GM20000 (cell line): ENCODE results near the gene PALD1.
A peak's percentile ranks its signal among the peaks of the same experiment; 100 is the strongest.

Experiments
- DNase-seq: peaks from one replicate; pipeline ENCODE4 v3.0.0; 2012; ENCODE audit warnings: low spot score
- TF ChIP-seq, protein P1 (sequence below): IDR thresholded peaks from 2 replicates; pipeline ENCODE4 v1.5.1; 2012; ENCODE audit warnings: mild to moderate bottlenecking, control low read depth; ENCODE audit errors: extremely low read depth, missing control alignments

The PALD1 gene

DNA sequence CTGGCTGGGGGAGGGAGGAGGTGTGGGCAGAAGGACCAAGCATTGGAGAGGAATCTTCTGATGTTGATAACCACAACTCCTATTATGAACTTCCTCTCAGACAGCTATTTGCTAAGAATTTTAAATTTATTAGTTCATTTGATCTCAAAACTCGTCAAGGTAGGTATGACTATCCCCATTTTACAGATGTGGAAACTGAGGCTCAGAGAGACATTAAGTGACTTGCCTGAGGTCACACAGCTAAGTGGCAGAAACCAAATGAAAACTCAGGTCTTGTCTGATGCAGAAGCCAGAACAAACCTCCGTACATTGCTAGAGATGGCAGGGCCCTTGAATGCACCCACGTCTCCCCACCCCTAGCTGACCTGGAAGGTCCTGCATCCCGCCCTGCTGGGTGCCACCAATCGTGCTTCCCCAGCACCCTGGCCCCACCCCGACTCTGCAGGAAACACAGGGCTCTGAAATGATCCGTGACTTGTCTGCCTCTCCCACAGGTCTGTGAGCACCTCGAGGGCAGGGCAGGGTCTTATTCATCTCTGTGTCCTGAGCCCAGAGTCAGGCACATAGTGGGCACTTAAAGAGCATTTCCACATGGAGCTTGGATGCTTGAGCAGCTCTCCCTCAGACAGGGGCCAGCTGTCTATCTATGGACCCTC is 5.6 kb upstream of the PALD1 start:
- no peak for DNase-seq
- TF ChIP-seq, protein P1, sequence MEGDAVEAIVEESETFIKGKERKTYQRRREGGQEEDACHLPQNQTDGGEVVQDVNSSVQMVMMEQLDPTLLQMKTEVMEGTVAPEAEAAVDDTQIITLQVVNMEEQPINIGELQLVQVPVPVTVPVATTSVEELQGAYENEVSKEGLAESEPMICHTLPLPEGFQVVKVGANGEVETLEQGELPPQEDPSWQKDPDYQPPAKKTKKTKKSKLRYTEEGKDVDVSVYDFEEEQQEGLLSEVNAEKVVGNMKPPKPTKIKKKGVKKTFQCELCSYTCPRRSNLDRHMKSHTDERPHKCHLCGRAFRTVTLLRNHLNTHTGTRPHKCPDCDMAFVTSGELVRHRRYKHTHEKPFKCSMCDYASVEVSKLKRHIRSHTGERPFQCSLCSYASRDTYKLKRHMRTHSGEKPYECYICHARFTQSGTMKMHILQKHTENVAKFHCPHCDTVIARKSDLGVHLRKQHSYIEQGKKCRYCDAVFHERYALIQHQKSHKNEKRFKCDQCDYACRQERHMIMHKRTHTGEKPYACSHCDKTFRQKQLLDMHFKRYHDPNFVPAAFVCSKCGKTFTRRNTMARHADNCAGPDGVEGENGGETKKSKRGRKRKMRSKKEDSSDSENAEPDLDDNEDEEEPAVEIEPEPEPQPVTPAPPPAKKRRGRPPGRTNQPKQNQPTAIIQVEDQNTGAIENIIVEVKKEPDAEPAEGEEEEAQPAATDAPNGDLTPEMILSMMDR = no peak

DNA sequence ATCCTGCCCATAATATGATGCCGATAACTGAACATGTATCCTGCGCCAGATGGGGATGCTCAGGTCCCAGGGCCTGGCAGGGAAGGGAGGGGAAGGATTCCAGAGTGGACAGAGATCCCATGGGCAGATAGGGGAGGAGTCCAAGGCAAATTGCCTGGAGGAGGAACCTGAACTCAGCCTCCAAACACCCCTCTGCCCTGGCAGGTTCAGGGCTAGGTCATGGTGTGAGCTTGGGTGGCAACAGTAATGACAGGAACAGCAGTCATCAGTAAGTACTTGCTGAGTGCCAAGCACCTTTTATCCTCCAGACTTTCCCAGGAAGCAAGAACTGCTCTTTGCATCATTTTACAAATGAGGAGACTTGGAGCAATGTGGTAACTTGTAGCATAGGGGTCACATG is 3.8 kb upstream of the PALD1 start:
- no peak for DNase-seq
- TF ChIP-seq, protein P1 = no peak

DNA sequence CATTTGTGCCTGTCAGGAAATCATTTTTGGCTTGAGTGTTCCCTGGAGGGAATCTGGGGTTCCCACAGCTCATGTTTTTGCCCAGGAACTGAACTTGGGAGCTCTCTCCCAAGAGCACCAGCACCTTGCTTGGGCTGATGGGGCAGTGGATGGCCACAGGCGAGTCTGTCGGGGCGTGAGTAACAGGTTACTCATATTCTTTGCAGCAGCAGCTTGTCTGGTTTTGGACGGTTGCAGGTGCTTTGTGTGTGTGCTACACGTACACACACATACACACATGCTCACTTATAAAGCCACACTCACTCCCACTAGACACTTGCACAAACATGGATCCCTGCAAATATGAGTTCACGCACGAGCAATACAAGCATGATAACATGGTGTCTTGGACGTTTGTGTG is 2.9 kb upstream of the PALD1 start:
- TF ChIP-seq, protein P1 = no peak
- DNase-seq = no peak

DNA sequence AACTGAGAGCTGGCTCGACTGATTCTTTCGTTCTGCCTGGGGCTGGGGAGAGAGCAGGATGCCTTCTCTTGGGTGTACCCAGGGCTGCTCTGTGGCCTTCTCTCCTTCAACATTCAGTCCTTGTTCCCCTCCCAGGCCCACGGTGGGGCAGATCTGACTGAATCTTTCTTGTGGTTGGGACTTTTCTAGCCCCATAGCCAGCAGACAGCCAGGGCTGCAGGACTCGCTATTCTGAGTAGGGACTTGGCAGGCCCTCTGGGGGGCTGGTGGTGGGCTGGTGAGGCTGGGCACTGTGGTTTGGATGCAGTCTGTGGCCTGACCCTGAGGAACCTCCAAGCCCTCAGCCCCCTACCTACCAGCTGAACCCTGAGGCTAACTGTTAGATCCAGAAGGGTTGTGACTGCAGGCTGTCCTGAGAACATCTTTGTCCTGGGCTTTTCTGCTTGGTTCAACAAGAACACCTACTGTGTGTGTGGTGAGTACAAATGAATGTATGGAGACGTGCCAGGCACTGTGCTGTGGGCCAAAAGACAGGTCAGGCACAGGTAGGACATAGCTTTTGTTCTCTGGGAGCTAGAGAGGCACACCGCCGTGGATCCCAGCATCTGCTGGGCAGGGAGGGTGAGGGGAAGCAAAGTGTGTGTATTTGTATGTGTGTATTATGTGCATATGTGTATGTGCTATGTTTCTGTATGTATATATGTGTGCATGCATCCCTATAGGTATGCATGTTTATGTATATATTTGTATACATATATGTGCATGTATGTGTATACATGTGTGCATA is 2.1 kb upstream of the PALD1 start:
- TF ChIP-seq, protein P1 = no peak
- DNase-seq = no peak

DNA sequence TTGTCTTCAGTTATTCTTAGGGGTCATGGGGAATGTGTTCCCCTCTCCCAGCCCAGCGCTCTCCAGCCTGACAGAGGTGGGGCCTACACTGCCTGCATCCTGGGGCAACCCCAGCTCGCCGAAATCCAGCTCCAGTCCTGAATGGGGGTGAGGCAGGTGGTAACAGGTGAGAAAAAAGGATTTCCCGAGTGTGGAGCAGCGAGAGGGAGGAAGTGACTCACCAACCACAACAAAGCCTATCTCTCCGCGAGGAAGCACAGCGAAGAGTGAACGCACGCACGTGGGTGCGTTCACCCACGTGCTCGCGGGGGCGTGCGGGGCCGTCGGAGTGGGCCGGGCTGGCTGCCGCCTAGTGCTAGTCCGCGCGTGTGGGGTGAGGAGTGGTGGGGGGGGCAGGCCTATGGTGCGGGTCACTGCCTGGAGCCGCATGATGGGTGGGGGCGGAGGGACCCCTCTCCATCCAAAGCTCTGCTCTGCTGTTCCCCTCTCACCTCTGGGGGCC is 855 bp upstream of the PALD1 start:
- TF ChIP-seq, protein P1 = no peak
- DNase-seq = peak; percentile 67

DNA sequence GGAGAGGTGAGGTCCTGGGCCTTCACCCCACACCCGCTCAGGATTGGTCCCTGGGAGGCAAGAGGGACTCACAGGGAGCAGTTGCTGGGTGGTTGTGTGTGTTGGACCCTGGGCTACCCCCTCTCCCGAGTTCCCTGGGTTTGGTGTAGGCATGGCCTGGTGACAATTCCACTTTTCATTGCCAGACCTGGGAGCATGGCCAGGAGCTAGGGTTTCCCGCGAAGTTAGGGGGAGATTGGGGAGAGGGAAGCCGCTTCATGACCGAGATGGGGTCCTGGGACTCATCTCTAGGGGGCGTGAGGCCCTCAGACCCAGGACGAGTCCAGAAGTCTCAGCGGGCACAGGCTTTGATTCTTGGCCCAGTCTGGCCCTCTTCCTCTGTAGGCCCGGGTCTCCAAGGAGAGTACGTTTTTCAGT is 606 bp downstream of the PALD1 start:
- DNase-seq = no peak

More for the DNA sequence above, 606 bp downstream of the PALD1 start:
- TF ChIP-seq, protein P1 = no peak
